Fibroblast of skin of left quadriceps (primary cell): Measurements from ENCODE around the gene PTGIR.

ENCODE experiments used
- DNase-seq, 2 experiments: peaks; one replicate each; pipeline ENCODE4 v3.0.0-alpha.2; 2013; ENCODE audit warnings: low read depth in 2 of 2

PTGIR gene

DNA sequence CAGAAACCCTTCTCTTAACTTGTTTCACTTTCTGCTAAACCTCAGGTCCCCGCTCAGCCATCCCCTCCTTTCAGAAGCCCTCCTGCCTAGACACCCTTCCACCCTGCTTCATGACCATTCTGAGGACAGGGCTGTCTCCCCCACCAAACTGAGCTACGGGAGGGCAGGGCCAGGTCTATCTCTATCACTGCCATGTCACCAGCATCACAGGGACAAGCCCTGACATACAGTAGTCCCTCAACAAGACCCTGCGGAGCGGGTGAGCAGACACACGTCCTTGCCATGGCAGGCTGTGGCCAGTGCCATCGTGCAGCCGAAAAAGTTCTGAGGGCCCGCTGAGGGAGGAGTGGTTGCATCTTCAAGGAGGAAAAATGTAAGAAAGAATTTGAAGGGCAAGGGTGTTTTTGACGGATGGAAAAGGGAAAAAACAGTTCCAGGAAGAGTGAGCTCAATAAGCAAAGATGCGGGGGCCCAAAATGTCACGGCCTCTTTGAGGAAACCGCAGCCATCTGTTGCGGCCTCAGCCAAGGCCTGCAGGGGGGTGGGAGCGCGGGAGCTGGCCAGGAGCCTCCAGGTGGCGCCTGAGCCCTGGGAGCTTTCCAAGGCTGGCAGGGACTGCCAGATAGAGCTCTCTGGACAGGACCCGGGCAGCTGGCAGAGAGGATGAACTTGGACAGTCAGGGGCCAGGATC, 8.1 kb downstream of the PTGIR start:
- peak in 1 of 2 experiments; percentile 31 for DNase-seq

DNA sequence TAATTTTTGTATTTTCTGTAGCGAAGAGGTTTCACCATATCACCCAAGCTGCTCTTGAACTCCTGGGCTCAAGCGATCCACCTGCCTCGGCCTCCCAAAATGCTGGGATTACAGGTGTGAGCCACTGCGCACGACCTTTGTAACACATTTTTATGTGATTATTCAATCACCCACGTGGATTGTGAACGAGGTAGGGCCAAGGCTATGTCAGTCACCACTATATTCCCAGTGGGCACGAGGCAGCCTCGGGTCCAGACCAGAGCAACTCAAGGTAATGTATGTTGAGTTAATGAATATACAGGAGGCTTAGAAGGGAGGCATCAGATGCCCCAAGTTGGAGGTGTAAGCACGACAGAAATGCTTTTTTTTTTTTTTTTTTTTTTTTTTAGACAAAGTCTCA, 8.9 kb downstream of the PTGIR start:
- DNase-seq = no peak

DNA sequence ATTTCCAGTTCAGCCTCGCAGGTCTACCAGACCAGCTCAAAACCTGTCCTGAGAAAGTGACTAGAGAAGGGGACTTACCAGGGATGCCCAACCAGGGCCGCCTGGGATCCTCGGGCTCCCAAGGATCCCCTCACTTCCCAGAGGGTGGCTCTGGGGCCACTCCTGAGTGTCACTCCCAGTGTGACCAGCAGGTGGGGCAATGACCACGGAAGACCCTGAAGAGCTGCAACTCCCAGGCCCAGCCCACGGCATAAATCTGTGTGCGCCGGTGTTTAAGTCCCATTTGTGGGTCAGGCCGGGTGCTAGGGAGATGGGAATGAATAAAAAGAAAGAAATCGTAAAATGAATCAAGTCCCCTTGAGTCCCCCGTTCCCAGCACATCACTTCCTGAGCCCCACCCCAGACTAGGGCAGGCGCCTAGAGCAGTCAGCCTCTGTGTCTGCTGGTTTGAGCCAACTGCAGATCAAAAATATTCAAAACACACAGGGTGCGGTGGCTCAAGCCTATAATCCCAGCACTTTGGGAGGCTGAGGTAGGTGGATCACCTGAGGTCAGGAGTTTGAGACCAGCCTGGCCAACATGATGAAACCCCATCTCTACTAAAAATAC, 10.7 kb downstream of the PTGIR start:
- DNase-seq = peak in 1 of 2 experiments; percentile 55

DNA sequence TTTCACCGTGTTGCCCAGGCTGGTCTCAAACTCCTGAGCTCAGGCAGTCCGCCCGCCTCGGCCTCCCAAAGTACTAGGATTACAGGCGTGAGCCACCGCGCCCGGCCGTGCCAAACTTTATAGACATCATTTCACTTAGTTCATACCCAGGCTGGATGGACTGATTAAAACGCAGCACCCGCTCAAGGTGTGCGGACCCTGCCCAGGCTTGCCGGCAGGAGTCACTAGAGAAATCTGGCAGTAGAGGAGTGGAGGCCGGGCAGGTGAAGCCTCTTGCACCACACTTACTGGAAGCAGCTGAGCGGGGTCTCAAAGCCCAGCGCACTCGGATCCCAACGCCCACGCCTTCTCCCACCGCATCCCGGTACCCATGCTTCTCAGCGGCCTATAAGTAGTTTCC, 11.4 kb downstream of the PTGIR start:
- no peak for DNase-seq

DNA sequence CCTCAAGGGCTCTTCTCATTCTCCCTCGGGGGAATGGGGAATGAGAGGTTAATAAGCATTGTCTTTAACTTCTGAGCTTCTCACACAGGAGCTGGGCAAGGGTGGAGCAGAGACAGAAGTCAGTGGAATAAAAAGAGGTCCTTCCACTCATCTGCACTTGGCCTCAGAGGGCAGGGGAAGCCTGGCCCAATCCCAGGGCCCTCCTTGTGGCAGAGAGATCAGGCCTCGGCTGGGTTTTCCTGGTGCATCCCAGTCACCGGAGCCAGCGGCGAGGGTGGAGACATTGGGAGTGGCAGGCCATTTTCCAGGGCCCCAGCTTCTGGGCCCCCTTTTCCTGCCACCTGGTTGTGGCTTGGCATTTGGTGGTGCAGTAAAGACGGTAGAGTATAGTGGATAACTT, 13.1 kb downstream of the PTGIR start:
- DNase-seq = no peak

DNA sequence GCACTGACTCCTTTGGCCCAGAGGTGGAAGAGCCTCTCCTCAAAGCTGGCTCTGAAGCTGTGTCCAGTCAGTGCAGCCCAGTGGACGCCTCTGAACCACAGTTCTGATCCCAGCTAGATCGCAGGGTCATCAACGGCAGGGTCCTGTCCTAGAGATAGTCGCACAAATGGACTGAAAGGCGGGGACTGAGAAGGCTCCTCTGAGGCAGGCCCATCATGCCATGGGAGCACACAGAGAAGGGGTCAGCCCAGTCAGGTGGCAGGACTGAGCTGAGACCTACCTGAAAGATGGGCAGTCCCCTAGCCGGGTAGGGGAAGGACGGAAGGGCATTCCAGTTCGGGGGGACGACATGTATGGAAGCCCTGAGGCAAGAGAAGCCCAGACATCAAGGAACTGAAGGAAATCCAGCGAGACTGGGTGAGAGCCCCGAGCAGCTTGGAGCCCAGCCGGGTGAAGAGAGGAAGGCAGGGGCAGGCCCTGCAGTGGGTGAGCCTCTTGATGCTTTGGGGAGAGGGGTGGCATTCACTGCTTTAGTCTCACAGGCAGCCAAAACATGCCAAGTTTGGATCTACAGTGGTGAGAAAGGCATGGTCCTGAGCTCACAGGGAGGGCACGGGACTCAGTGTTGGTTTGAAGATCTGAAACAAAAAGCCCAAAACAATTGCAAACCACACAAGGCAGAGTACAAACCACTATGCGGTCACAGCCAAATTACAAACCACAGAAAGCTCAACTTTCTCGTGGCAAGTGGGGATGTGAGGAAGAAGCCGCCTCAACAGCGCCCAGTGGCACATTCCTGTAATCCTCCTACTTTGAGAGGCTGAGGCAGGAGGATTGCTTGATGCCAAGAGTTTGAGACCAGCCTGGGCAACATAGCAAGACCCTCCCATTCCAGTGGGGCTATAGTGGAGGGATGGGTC, 13.8 kb downstream of the PTGIR start:
- DNase-seq = no peak

DNA sequence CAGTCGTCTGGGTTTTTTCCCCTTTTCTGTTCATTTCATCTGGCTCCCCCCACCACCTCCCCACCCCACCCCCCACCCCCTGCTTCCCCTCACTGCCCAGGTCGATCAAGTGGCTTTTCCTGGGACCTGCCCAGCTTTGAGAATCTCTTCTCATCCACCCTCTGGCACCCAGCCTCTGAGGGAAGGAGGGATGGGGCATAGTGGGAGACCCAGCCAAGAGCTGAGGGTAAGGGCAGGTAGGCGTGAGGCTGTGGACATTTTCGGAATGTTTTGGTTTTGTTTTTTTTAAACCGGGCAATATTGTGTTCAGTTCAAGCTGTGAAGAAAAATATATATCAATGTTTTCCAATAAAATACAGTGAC, 14.5 kb downstream of the PTGIR start:
- DNase-seq = no peak

DNA sequence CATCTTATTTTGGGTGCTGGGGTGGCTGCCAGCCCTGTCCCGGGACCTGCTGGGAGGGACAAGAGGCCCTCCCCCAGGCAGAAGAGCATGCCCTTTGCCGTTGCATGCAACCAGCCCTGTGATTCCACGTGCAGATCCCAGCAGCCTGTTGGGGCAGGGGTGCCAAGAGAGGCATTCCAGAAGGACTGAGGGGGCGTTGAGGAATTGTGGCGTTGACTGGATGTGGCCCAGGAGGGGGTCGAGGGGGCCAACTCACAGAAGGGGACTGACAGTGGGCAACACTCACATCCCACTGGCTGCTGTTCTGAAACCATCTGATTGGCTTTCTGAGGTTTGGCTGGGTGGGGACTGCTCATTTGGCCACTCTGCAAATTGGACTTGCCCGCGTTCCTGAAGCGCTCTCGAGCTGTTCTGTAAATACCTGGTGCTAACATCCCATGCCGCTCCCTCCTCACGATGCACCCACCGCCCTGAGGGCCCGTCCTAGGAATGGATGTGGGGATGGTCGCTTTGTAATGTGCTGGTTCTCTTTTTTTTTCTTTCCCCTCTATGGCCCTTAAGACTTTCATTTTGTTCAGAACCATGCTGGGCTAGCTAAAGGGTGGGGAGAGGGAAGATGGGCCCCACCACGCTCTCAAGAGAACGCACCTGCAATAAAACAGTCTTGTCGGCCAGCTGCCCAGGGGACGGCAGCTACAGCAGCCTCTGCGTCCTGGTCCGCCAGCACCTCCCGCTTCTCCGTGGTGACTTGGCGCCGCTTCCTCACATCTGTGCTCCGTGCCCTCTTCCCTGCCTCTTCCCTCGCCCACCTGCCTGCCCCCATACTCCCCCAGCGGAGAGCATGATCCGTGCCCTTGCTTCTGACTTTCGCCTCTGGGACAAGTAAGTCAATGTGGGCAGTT, 15.1 kb downstream of the PTGIR start:
- DNase-seq = no peak

DNA sequence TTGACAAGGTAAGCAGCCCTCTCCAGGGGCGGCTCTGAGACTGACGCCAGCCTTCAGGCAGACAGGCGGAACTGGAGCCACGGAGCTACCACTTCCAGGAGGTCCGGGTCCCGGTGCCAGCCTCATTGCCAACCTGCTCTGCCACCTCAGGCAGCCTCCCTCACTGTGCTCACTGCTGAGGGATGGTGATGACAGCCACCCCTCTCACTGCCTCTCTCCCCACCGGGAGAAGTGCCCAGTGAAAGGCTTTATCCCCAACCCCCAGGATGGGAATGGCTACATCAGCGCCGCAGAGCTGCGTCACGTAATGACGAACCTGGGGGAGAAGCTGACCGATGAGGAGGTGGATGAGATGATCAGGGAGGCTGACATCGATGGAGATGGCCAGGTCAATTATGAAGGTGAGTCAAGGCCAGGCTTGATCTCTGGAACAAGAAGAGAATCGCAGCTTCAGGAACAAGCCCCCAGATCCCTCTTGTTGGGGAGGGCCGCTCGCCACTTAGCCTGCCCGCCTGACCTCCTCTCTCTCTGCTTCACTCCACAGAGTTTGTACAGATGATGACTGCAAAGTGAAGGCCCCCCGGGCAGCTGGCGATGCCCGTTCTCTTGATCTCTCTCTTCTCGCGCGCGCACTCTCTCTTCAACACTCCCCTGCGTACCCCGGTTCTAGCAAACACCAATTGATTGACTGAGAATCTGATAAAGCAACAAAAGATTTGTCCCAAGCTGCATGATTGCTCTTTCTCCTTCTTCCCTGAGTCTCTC, 16.1 kb downstream of the PTGIR start:
- no peak for DNase-seq

DNA sequence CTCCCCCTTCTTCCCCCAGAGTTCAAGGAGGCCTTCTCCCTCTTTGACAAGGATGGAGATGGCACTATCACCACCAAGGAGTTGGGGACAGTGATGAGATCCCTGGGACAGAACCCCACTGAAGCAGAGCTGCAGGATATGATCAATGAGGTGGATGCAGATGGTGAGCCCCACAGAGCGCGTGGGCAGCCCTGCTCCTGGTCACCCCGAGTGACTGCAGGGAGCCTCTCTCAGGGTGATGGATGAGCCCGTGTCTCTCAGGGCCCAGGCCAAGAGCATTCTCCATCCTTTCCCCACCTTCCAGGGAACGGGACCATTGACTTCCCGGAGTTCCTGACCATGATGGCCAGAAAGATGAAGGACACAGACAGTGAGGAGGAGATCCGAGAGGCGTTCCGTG, 16.7 kb downstream of the PTGIR start:
- no peak for DNase-seq

DNA sequence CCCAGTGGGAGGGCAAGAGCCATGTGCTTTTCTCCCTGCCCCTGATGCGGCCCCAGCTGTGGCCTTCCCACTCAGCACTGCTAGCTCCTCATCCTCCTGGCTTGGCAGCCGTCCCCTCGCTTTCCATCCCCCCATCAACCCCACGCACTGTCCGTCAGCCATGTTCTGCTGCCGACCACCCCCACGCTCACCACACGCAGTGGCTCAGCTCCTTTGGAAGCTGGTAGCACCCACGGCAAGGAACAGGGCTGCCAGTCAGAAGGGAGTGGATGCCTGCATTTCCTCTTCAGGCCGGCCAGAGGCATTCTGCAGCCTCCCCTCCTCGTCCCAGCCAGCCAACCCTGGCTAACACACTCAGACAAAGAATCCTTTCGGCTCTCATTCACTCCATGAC, 17.4 kb downstream of the PTGIR start:
- DNase-seq = no peak

DNA sequence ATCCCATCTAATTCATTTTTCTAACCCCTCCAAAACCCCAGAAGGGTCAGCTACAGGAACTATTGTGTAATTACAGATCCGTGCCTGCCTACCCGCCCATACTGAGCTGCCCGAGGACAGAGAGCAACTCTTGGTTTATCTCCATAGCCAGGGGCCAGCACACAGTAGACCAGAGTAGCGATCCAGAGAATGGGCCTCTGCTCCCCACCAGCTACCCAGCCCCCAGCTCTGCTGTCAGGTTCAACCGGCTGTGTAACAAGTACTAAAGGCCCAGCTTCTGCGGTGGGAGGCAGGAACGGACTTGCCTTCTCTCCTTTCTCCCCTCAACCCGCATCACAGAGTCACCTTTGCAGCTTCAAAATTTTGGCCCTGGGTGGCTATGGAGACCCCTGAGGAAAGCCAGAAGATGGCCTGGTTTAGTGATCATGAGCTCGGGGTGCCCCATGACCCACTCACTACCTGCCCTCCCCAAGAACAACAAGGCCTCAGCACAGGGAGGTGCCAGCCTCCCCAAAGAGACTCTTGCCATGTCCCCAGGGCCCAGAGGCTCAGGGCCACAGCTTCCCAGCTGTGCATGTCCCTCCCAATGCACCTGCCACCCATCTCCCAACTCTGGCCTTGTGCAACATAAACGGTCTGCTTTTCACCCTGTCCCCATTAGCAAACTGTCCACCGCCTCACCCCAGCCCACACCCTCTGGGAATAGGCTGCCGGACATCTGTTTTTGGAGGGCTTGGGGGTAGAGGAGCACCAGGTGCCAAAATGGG, 18.0 kb downstream of the PTGIR start:
- DNase-seq = no peak

DNA sequence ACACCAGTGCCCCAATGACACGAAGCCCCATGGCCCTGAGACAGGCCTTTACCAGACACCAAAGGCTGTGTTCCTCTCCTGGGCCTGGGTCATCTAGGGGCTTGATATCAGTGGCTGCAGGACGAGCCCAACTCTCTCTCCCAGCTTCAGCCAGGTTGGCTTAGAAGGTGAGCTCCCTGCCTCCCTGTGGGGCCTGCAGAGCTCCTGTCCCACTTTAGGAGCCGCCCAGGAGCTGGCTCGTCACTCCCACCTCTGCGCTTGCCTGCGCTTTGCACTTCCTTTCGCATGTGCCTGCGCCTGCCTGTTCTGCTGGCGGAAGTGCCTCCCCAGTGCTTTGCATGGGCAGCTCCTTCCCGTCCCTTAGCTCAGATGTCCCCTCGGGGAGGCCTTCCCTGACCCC, 18.9 kb downstream of the PTGIR start:
- no peak for DNase-seq

DNA sequence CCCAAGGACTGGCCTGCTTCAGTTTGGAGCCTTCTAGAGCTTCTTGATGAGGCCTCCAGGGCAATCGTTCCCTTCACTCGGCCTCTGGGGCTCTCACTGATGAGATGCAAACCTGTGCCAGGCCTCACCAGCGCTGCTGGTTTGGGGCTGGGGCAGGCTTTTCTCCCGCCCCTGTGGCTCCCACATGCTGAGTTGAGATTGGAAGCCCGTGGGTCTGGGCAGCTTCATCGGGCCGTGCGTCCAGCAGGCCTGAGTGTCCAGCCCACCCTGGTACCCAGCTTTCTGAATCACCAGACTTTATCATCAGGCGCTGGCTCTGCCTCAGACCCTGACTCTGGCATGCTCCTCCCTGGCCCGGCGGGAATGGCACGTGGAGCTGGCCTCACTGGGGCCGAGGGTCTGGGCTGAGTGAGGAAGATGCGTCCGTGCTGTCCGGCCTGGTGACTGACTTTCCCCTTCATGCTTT, 19.5 kb downstream of the PTGIR start:
- DNase-seq = no peak

DNA sequence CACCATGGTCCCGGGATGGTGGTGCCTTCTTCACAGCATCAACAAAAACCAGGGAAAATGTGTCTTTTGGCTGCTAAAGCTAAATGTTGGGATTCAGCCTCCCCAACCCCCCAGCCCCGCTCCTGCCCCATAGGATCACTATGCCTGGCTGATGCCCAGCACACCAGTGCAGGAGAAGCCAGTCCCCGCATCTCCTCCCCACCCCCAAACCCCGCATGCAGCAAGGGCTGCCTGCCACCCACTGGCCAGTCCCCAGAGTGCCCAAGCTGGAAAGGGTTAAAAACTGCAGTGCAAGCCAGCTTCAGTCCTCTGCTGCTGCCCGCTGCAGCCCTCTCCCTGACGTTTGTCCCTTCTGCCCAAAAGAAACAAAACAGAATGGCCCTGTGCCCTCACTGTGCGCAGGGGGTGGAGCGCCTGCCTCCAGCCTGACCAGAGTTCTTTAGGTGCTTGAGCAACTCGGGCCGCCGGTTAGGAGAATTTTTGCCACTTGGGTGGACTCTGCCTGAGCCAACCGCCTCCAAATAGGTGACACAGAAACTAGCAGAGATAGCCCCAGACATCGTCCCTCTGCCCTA, 20.0 kb downstream of the PTGIR start:
- DNase-seq = no peak

DNA sequence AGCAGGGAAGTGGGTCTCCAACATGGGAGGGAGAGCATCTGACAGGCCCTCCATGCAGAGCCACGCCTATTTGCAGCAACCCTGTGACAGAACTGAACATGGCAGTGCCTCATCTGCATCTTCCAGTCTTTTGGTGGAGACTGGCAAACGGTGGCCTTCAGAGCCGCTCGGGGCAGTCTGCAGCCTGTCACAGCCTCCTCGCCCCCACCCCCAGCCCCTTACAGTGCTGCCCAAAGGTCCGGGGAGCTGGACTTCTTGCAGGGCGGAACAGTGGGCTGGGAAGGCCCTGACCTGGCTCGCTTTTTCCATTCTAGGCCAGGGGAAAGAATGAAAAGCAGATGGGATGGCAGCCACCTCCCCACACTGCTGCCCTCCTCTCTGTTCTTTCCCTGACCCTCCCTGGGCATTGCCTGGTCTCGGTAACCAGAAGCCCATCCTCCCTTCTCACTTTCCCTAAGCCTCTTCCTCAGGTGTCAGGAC, 21.1 kb downstream of the PTGIR start:
- DNase-seq = no peak

DNA sequence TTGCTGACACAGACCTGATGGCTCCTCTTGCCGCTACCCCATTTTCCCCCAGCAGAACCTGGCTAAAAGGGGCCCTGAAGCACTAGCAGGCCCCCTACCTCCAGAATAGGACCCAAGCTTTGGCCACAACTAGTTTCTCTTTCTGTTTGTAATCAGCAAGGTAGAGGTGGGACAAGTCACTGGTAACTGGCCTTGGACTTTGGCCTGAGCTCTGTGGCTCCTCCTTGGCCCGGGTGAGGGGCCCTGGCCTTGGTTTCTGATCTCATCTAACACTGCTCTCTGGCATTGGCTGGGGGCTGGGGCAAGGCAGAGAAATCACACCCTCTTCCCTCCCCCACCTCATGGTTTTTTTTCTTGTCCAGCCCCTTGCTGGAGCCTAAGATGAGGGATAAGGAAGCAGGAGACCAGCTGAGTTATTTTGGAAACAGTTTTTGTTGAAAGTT, 21.7 kb downstream of the PTGIR start:
- no peak for DNase-seq

DNA sequence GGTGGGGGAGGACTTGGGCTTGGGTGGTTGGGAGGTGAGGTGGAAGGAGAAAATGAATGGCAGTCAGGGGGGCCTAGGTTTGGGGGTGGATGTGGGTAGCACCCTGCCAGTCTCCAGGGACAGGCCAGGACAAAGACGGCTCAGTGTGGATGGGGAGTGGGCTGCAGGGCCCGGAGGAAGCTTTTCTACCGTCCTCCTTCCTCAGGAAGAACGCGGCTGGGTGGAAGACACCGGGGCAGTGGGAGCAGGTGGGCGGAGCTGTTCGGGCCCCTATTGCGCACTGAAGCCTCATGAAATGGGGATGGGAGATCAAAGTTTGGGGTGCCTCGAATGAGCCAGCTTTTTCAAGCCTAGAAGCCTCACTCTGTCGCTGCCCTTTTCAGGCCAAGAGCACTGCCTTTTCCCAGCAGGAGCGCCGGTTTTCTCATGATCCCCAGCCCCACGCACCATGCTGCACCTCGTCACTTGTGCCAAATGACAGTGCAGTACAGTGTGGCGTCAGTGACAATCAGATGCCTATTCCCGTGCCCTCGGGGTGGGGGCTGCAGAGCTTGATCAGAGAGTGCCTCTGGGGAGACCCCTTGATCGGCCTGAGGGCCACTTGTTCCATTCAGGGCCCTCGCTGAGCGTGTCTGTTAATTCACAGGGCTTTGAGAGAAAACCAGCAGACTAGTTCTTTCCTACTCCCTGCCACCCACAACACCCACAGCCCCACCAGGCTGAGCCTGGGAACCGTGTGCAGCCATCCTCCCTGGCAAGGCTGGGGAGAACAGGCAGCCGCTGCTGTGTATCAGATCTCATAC, 22.3 kb downstream of the PTGIR start:
- no peak for DNase-seq
